ENCODE results near the gene NCS1. TPM values are rescaled to one million over a fixed set of nuclear protein-coding genes. Genes with fewer than 3 reads are reported as not detected.

The NCS1 gene
- total RNA-seq, 1 donor from 2014 or later = 37.7 TPM

DNA sequence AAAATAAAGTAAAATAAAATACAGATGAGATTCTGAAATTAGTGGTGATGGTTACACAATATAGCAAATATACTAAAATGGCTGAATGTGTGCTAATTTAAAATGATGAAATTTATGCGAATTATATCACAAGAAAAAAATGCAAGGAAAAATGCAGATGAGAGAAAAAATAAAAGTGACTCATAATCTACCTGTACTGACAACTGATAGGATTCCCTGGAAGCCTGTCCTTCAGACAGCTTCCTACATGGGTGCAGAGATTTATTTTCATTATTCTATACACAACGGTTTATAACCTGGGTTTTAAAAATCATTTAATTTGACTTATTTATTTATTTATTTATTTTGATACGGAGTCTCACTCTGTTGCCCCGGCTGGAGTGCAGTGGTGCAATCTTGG, 5.8 kb upstream of the NCS1 start:
- Mint-ChIP-seq H3K4me3 (ENCODE audit: unreplicated experiment) (no peak overlapping the region), H3K36me3 (ENCODE audit: unreplicated experiment) (no peaks in the 10 kb centered on the region), H3K4me1 (ENCODE audit: unreplicated experiment) (no peaks in the 10 kb centered on the region), H3K27me3 (ENCODE audit: unreplicated experiment) (peaks cover 3% of the 10 kb centered on the region), H3K27ac (ENCODE audit: unreplicated experiment) (no peak overlapping the region), H3K9me3 (ENCODE audit: unreplicated experiment) (no peaks in the 10 kb centered on the region)
- no peak for DNase-seq (ENCODE audit: extremely low spot score, unreplicated experiment)
- no peak for TF ChIP-seq CTCF (IDR thresholded peaks at IDR 0.05)

DNA sequence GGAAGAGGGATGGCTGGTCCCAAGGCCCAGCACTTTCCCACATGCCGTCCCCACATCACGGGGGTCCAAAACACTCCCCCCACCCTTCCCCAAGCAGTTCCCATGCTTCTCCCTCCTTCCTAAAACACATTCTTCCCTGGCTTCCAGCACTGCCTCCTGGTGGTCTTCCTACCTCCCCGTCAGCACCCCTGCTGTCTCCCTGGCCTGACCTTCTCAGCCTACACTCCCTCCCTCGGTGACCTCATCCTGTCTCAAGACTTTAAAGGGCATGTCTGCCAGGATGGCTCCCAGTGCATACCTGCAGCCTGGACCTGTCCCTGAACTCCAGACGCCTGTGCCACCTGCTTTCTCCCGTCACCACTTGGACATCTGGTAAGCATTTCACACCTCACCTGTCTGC, 4.3 kb upstream of the NCS1 start:
- H3K4me1 Mint-ChIP-seq (ENCODE audit: unreplicated experiment) = no peaks in the 10 kb centered on the region
- no peak for TF ChIP-seq CTCF (IDR thresholded peaks at IDR 0.05)

GRCh38 chr9:130171226-130172148, 717 bp upstream of the NCS1 start:
- Mint-ChIP-seq H3K27ac (ENCODE audit: unreplicated experiment) (peak overlapping the region; percentile 39), H3K4me1 (ENCODE audit: unreplicated experiment) (peaks cover 18% of the 10 kb centered on the region), H3K9me3 (ENCODE audit: unreplicated experiment) (no peaks in the 10 kb centered on the region), H3K36me3 (ENCODE audit: unreplicated experiment) (no peaks in the 10 kb centered on the region), H3K27me3 (ENCODE audit: unreplicated experiment) (peaks cover 3% of the 10 kb centered on the region), H3K4me3 (ENCODE audit: unreplicated experiment) (peak overlapping the region; percentile 42)
- no peak for DNase-seq (ENCODE audit: extremely low spot score, unreplicated experiment)
- no peak for TF ChIP-seq CTCF (IDR thresholded peaks at IDR 0.05)

More for the DNA sequence above, 4.3 kb upstream of the NCS1 start:
- H3K27me3 Mint-ChIP-seq (ENCODE audit: unreplicated experiment) = peaks cover 3% of the 10 kb centered on the region
- DNase-seq (ENCODE audit: extremely low spot score, unreplicated experiment) = no peak
- H3K9me3 Mint-ChIP-seq (ENCODE audit: unreplicated experiment) = no peaks in the 10 kb centered on the region
- no peaks in the 10 kb centered on the region for H3K36me3 Mint-ChIP-seq (ENCODE audit: unreplicated experiment)
- H3K27ac Mint-ChIP-seq (ENCODE audit: unreplicated experiment) = no peak overlapping the region
- H3K4me3 Mint-ChIP-seq (ENCODE audit: unreplicated experiment) = no peak overlapping the region

GRCh38 chr9:130172858-130173665, 858 bp downstream of the NCS1 start:
- H3K27me3 Mint-ChIP-seq (ENCODE audit: unreplicated experiment) = peaks cover under 1% of the 10 kb centered on the region
- no peaks in the 10 kb centered on the region for H3K36me3 Mint-ChIP-seq (ENCODE audit: unreplicated experiment)
- no peak overlapping the region for H3K27ac Mint-ChIP-seq (ENCODE audit: unreplicated experiment)
- H3K4me1 Mint-ChIP-seq (ENCODE audit: unreplicated experiment) = peaks cover 19% of the 10 kb centered on the region
- H3K9me3 Mint-ChIP-seq (ENCODE audit: unreplicated experiment) = no peaks in the 10 kb centered on the region
- TF ChIP-seq CTCF (IDR thresholded peaks at IDR 0.05) = no peak
- no peak for DNase-seq (ENCODE audit: extremely low spot score, unreplicated experiment)
- peak overlapping the region; percentile 82 for H3K4me3 Mint-ChIP-seq (ENCODE audit: unreplicated experiment)

DNA sequence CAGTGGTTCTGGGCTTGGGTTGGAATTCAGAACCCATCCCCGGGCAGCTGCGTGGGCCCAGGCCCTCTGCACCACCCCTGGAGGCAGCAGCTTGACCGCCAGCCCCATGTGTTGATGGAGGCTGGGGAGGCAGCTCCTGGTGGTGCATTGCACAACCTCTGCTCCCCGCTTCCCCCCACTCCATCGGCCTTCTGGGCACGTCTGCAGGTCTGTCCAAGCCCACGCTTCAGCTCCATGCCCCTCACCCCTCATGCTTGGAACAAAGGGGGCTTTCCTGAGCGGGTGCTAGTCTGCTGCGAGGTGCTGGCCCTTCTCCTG, 1.4 kb downstream of the NCS1 start:
- Mint-ChIP-seq H3K36me3 (ENCODE audit: unreplicated experiment) (no peaks in the 10 kb centered on the region), H3K9me3 (ENCODE audit: unreplicated experiment) (no peaks in the 10 kb centered on the region), H3K4me3 (ENCODE audit: unreplicated experiment) (peak overlapping the region; percentile 82), H3K4me1 (ENCODE audit: unreplicated experiment) (peaks cover 25% of the 10 kb centered on the region), H3K27me3 (ENCODE audit: unreplicated experiment) (no peaks in the 10 kb centered on the region), H3K27ac (ENCODE audit: unreplicated experiment) (no peak overlapping the region)
- DNase-seq (ENCODE audit: extremely low spot score, unreplicated experiment) = no peak
- TF ChIP-seq CTCF (IDR thresholded peaks at IDR 0.05) = no peak
